Activated CD4-positive, alpha-beta T cell treated with anti-CD3 and anti-CD28 coated beads for 36 hours (primary cell): ENCODE results near the gene MRPS35. TPM values are rescaled to one million over a fixed set of nuclear protein-coding genes. Genes with fewer than 3 reads are reported as not detected.

ENCODE experiments used
- ATAC-seq: fragments of 200-7000 bp; cut with Tn5 transposase; one replicate; pipeline ENCODE4 v1.10.0; 2021; ENCODE audit warnings: mild to moderate bottlenecking, moderate library complexity
- CTCF ChIA-PET: fragments of 350-600 bp; sonication (Branson Sonifier 250); formaldehyde crosslinking; loops from one replicate; lab custom pipeline; 2021; ENCODE audit warnings: antibody characterized with exemption; lab: Charles Lee
- POLR2A ChIA-PET: fragments of 350-600 bp; sonication (Branson Sonifier 250); formaldehyde crosslinking; loops from one replicate; lab custom pipeline; 2021; ENCODE audit warnings: antibody characterized with exemption, inconsistent platforms; lab: Charles Lee
- DNase-seq: peaks from one replicate; pipeline ENCODE4 v3.0.0-alpha.2; 2020
- H3K27ac Mint-ChIP-seq: one replicate; pipeline ENCODE4 v1.8.0; 2021; ENCODE audit warnings: mixed read lengths
- H3K27me3 Mint-ChIP-seq: one replicate; pipeline ENCODE4 v1.8.0; 2021; ENCODE audit warnings: mixed read lengths
- H3K36me3 Mint-ChIP-seq: one replicate; pipeline ENCODE4 v1.8.0; 2021; ENCODE audit warnings: low read depth, mixed read lengths
- H3K4me1 Mint-ChIP-seq: one replicate; pipeline ENCODE4 v1.8.0; 2021; ENCODE audit warnings: mixed read lengths
- H3K4me3 Mint-ChIP-seq: one replicate; pipeline ENCODE4 v1.8.0; 2021; ENCODE audit warnings: mild to moderate bottlenecking, moderate library complexity, mixed read lengths
- H3K9me3 Mint-ChIP-seq: one replicate; pipeline ENCODE4 v1.8.0; 2021; ENCODE audit warnings: low read depth, mixed read lengths
- intact Hi-C, 2 experiments: fragments of 100-400 bp; cut with DNase I in 1 of 2; cut with micrococcal nuclease in 1 of 2; formaldehyde crosslinking; loops; one replicate each; pipeline versions ENCODE4 v1.14.2 to v1.15.1; 2022 to 2024; cut with DNase I, micrococcal nuclease
- total RNA-seq, 2 experiments: library from RNA; stranded (reverse); gene quantifications; one replicate each; pipeline ENCODE4 v1.2.3, GENCODE V29; 2021

MRPS35 gene
- 10 to 100 TPM; 58.5 to 62.1 TPM for total RNA-seq

- peak within 1 kb of the TSS; percentile 94 for H3K4me3 Mint-ChIP-seq
- ChIA-PET POLR2A (interaction anchor here (1.0 kb wide), 1 partner anchor 111 kb away, joined by 5 read pairs; no protein-coding TSS in a partner anchor), CTCF (no interaction called here)
- H3K4me1 Mint-ChIP-seq, result peaks cover 28% of the 10 kb centered on the region
- peak; percentile 98 for ATAC-seq
- H3K27me3 Mint-ChIP-seq, result no peaks in the 10 kb centered on the region
- peak; percentile 95 for DNase-seq
- H3K27ac Mint-ChIP-seq, result peak within 1 kb of the TSS; percentile 94
- intact Hi-C loops, result loop anchor here (1.0 to 10.0 kb wide), 11 partner anchors 70 to 878 kb away; partner anchors contain the start of genes KLHL42 (in 2 of the 2), MANSC4 (in 2 of the 2), PPFIBP1 (in 2 of the 2) and BMAL2 (in 1 of the 2)
- no peaks in the 10 kb centered on the region for H3K9me3 Mint-ChIP-seq
- H3K36me3 Mint-ChIP-seq, result peaks cover 10% of the 10 kb centered on the region
Observed at GRCh38 chr12:27710592-27711316, at the start of gene MRPS35. Gene MRPS35 (plus strand): TSS chr12:27710832. CDS start chr12:27710844, 12 bp downstream.

DNA sequence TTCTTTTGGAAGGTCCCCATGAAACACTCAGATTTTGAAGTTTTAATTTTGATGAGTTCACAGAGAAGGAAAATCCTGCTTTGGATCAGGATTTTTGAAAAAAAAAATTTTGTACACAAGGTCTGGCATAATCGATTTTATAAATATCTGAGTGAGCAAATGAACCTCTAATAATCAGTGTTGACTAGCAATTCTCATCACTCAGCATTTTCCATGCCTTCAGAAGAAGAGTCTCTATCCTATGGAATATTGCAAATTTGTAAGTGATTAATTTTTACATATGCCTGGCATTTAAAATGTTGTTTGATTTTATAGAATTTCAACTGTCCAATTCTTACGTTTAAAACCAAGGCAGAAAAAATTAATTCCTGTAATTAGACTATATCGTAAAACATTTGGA lies 44.9 kb upstream of the MRPS35 start:
- no peak overlapping the region for H3K4me3 Mint-ChIP-seq
- intact Hi-C loops, result no loop called here
- no peak overlapping the region for H3K27ac Mint-ChIP-seq
- CTCF ChIA-PET, result interaction anchor here (0.8 kb wide), 1 partner anchor 125 kb away, joined by 3 read pairs; no protein-coding TSS in a partner anchor
- no peaks in the 10 kb centered on the region for H3K36me3 Mint-ChIP-seq
- no peaks in the 10 kb centered on the region for H3K9me3 Mint-ChIP-seq
- DNase-seq, result no peak
- ATAC-seq, result no peak
- no peaks in the 10 kb centered on the region for H3K27me3 Mint-ChIP-seq
- POLR2A ChIA-PET, result no interaction called here
- H3K4me1 Mint-ChIP-seq, result no peaks in the 10 kb centered on the region

DNA sequence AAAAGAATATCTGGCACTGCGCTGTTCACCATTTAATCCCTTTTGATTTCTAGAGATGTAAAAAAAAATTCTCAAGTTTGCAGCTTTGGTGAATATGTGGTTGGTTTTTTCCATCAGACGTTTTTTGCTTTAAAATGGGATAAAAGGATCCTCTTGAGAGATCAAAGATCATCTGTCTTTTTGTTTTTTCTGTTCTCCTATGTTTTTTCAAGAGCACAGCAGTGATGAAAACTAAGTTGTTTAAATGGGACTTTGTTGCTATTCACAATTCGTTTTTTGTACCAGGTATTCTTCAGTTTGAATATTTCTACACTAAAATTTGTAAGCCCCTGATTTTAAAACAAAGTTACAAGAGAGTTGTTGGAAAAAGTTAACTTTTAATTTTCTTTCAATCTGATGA lies 44.1 kb upstream of the MRPS35 start:
- Mint-ChIP-seq H3K36me3 (no peaks in the 10 kb centered on the region), H3K9me3 (no peaks in the 10 kb centered on the region), H3K27me3 (no peaks in the 10 kb centered on the region), H3K4me3 (no peak overlapping the region), H3K4me1 (no peaks in the 10 kb centered on the region), H3K27ac (no peak overlapping the region)
- DNase-seq (no peak), ATAC-seq (no peak)
- intact Hi-C loops, result no loop called here
- POLR2A ChIA-PET, result no interaction called here
- CTCF ChIA-PET, result interaction anchor here (0.8 to 2.1 kb wide), 2 partner anchors 14 to 126 kb away, joined by 3 to 8 read pairs; no protein-coding TSS in a partner anchor

DNA sequence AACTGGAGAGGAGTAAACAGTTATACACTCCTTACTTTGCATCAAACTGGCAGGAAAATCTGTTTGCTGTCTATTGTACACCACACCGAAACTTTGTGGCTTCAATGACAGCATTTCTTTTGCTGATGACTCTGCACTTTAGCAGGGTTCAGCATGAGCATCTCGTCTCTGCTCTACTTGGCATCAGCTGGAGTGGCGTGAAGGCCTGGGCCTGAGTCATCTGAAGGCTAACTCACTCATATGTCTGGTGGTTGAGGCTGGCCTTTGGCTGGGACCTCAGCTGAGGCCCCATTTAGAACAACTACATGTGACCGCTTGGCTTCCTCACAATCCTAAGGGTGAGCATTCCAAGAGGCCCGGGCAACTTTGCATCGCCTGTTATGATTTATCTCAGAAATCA lies 43.1 kb upstream of the MRPS35 start:
- Mint-ChIP-seq H3K4me3 (no peak overlapping the region), H3K27me3 (no peaks in the 10 kb centered on the region), H3K27ac (no peak overlapping the region), H3K9me3 (no peaks in the 10 kb centered on the region), H3K36me3 (no peaks in the 10 kb centered on the region), H3K4me1 (no peaks in the 10 kb centered on the region)
- CTCF ChIA-PET, result interaction anchor here (0.6 to 2.1 kb wide), 2 partner anchors 15 to 68 kb away, joined by 3 to 8 read pairs; no protein-coding TSS in a partner anchor
- POLR2A ChIA-PET, result no interaction called here
- intact Hi-C loops, result no loop called here
- peak; percentile 18 for DNase-seq
- peak; percentile 66 for ATAC-seq

- CTCF ChIA-PET, result interaction anchor here (0.6 to 0.7 kb wide), 2 partner anchors 204 to 1027 kb away, joined by 3 read pairs; no protein-coding TSS in a partner anchor
- no peaks in the 10 kb centered on the region for H3K4me1 Mint-ChIP-seq
- peaks cover 2% of the 10 kb centered on the region for H3K36me3 Mint-ChIP-seq
- H3K27me3 Mint-ChIP-seq, result no peaks in the 10 kb centered on the region
- no peak overlapping the region for H3K4me3 Mint-ChIP-seq
- POLR2A ChIA-PET, result no interaction called here
- intact Hi-C loops, result no loop called here
- no peaks in the 10 kb centered on the region for H3K9me3 Mint-ChIP-seq
- DNase-seq (no peak), ATAC-seq (no peak)
- no peak overlapping the region for H3K27ac Mint-ChIP-seq
Observed at GRCh38 chr12:27672051-27672450, 38.6 kb upstream of the MRPS35 start.

DNA sequence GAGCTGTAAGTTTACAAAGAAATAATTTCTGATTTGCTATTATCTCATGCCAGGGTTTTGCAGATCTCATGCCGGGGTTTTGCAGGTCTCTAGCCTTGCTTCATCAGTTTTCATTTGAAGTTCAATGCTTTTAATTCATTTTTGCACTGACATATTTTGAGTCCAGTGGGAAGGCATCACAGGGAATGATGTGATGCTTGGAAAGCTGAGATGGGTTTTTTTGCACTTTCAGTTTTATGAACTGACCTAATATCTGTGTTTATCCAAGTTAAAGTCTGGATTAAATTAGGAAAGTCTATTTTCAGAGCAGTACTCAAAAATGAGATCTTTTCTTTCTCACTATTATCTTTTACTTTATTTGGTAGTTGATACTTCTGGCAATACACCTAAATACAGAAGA lies 38.0 kb upstream of the MRPS35 start:
- H3K4me3 Mint-ChIP-seq, result no peak overlapping the region
- H3K4me1 Mint-ChIP-seq, result no peaks in the 10 kb centered on the region
- POLR2A ChIA-PET, result no interaction called here
- no peaks in the 10 kb centered on the region for H3K9me3 Mint-ChIP-seq
- peaks cover 2% of the 10 kb centered on the region for H3K36me3 Mint-ChIP-seq
- CTCF ChIA-PET, result interaction anchor here (0.7 kb wide), 1 partner anchor 205 kb away, joined by 3 read pairs; no protein-coding TSS in a partner anchor
- no peak overlapping the region for H3K27ac Mint-ChIP-seq
- no peaks in the 10 kb centered on the region for H3K27me3 Mint-ChIP-seq
- intact Hi-C loops, result no loop called here
- no peak for ATAC-seq
- DNase-seq, result no peak

GRCh38 chr12:27673101-27673718 lies 37.4 kb upstream of the MRPS35 start:
- no peaks in the 10 kb centered on the region for H3K9me3 Mint-ChIP-seq
- DNase-seq (no peak), ATAC-seq (no peak)
- intact Hi-C loops, result no loop called here
- no peak overlapping the region for H3K27ac Mint-ChIP-seq
- POLR2A ChIA-PET, result no interaction called here
- H3K27me3 Mint-ChIP-seq, result no peaks in the 10 kb centered on the region
- H3K4me3 Mint-ChIP-seq, result no peak overlapping the region
- H3K4me1 Mint-ChIP-seq, result no peaks in the 10 kb centered on the region
- H3K36me3 Mint-ChIP-seq, result peaks cover 2% of the 10 kb centered on the region
- CTCF ChIA-PET, result interaction anchor here (0.9 kb wide), 1 partner anchor 21 kb away, joined by 3 read pairs; no protein-coding TSS in a partner anchor

GRCh38 chr12:27674989-27675388 lies 35.6 kb upstream of the MRPS35 start:
- no peak for ATAC-seq
- Mint-ChIP-seq H3K27ac (no peak overlapping the region), H3K36me3 (peaks cover 2% of the 10 kb centered on the region), H3K9me3 (no peaks in the 10 kb centered on the region), H3K4me3 (no peak overlapping the region), H3K27me3 (no peaks in the 10 kb centered on the region), H3K4me1 (no peaks in the 10 kb centered on the region)
- intact Hi-C loops, result no loop called here
- POLR2A ChIA-PET, result no interaction called here
- CTCF ChIA-PET, result interaction anchor here (0.6 to 1.4 kb wide), 3 partner anchors 33 to 242 kb away, joined by 3 read pairs; no protein-coding TSS in a partner anchor
- DNase-seq, result no peak

DNA sequence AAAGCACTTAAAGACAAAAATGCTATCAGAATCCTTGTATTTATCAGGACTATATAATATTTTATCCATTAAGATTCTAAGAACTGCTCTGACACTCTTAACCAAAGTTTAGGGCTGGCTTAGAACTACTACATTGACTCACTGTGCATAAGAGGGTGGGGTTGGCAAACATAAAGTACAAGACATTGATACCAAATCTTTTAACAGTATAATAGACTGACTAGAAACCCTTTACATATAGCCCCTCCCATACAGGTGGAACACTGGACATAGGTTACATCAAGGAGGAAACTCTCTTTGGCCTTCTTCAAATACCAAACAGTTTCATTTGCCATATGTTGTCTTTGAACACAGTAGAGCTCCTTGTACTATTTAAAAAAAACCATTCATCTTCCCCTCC lies 30.0 kb upstream of the MRPS35 start:
- intact Hi-C loops, result no loop called here
- CTCF ChIA-PET, result no interaction called here
- no peak for DNase-seq

GRCh38 chr12:27682534-27682933 lies 28.1 kb upstream of the MRPS35 start:
- no peaks in the 10 kb centered on the region for H3K27me3 Mint-ChIP-seq
- H3K4me1 Mint-ChIP-seq, result no peaks in the 10 kb centered on the region
- intact Hi-C loops, result no loop called here
- ATAC-seq (no peak), DNase-seq (no peak)
- POLR2A ChIA-PET, result no interaction called here
- H3K9me3 Mint-ChIP-seq, result no peaks in the 10 kb centered on the region
- no peak overlapping the region for H3K27ac Mint-ChIP-seq
- H3K36me3 Mint-ChIP-seq, result peaks cover 2% of the 10 kb centered on the region
- no peak overlapping the region for H3K4me3 Mint-ChIP-seq
- CTCF ChIA-PET, result interaction anchor here (0.7 kb wide), 1 partner anchor 340 kb away, joined by 3 read pairs; no protein-coding TSS in a partner anchor

More for the DNA sequence above, 30.0 kb upstream of the MRPS35 start:
- POLR2A ChIA-PET, result no interaction called here
- Mint-ChIP-seq H3K4me3 (no peak overlapping the region), H3K4me1 (no peaks in the 10 kb centered on the region), H3K27ac (no peak overlapping the region), H3K27me3 (no peaks in the 10 kb centered on the region), H3K36me3 (peaks cover 4% of the 10 kb centered on the region), H3K9me3 (no peaks in the 10 kb centered on the region)
- no peak for ATAC-seq

- CTCF ChIA-PET, result interaction anchor here (0.6 kb wide), 1 partner anchor 1170 kb away, joined by 4 read pairs; no protein-coding TSS in a partner anchor
- intact Hi-C loops, result no loop called here
- ATAC-seq, result no peak
Observed at GRCh38 chr12:27685274-27685673, 25.4 kb upstream of the MRPS35 start.

More at GRCh38 chr12:27685274-27685673, 25.4 kb upstream of the MRPS35 start:
- H3K27ac Mint-ChIP-seq, result no peak overlapping the region
- no peak for DNase-seq
- no peaks in the 10 kb centered on the region for H3K27me3 Mint-ChIP-seq
- no peaks in the 10 kb centered on the region for H3K36me3 Mint-ChIP-seq
- no peaks in the 10 kb centered on the region for H3K4me1 Mint-ChIP-seq
- no peak overlapping the region for H3K4me3 Mint-ChIP-seq
- H3K9me3 Mint-ChIP-seq, result no peaks in the 10 kb centered on the region
- POLR2A ChIA-PET, result no interaction called here
